Endodermal cell (in vitro differentiated cells): ENCODE measurements around the gene COQ8A. TPM values are rescaled to one million over a fixed set of nuclear protein-coding genes. Genes with fewer than 3 reads are reported as not detected.

ENCODE experiments used
- DNase-seq: peaks from one replicate; pipeline ENCODE4 v3.0.0-alpha.2; 2017
- H3K27ac ChIP-seq: 2 replicates; pipeline ENCODE4 v1.5.1; 2013; ENCODE audit warnings: mild to moderate bottlenecking, low read depth, low read length, moderate library complexity
- H3K27me3 ChIP-seq: 2 replicates; pipeline ENCODE4 v1.6.1; 2013; ENCODE audit warnings: mild to moderate bottlenecking, low read length, moderate library complexity; ENCODE audit not compliant: insufficient read depth, control insufficient read depth, poor library complexity, severe bottlenecking
- H3K36me3 ChIP-seq: 2 replicates; pipeline ENCODE4 v1.7.0; 2013; ENCODE audit warnings: mild to moderate bottlenecking, low read length, moderate library complexity; ENCODE audit not compliant: control insufficient read depth, insufficient read depth
- H3K4me1 ChIP-seq: one replicate; pipeline ENCODE4 v1.7.0; 2013; ENCODE audit warnings: low read length; ENCODE audit not compliant: control insufficient read depth, insufficient read depth
- H3K4me3 ChIP-seq: 2 replicates; pipeline ENCODE4 v1.5.1; 2013; ENCODE audit warnings: mild to moderate bottlenecking, low read length, moderate library complexity
- H3K9ac ChIP-seq: 2 replicates; pipeline ENCODE4 v1.6.1; 2013; ENCODE audit warnings: mild to moderate bottlenecking, low read length, moderate library complexity; ENCODE audit not compliant: poor library complexity, severe bottlenecking; ENCODE audit errors: extremely low read depth
- H3K9me3 ChIP-seq: 2 replicates; pipeline ENCODE4 v1.6.1; 2013; ENCODE audit warnings: mild to moderate bottlenecking, low read length, moderate library complexity; ENCODE audit not compliant: control insufficient read depth
- H3K27ac Mint-ChIP-seq: 2 replicates; pipeline ENCODE4 v1.8.0; 2020; ENCODE audit warnings: mixed read lengths
- H3K27me3 Mint-ChIP-seq: 2 replicates; pipeline ENCODE4 v1.8.0; 2021; ENCODE audit warnings: mild to moderate bottlenecking, mixed read lengths; ENCODE audit not compliant: insufficient read depth
- H3K36me3 Mint-ChIP-seq: 2 replicates; pipeline ENCODE4 v1.8.0; 2020; ENCODE audit warnings: low read depth, mixed read lengths
- H3K4me1 Mint-ChIP-seq: 2 replicates; pipeline ENCODE4 v1.8.0; 2020; ENCODE audit warnings: mixed read lengths
- H3K4me3 Mint-ChIP-seq: 2 replicates; pipeline ENCODE4 v1.8.0; 2020; ENCODE audit warnings: mild to moderate bottlenecking, moderate library complexity, mixed read lengths
- H3K9me3 Mint-ChIP-seq: 2 replicates; pipeline ENCODE4 v1.8.0; 2020; ENCODE audit warnings: mild to moderate bottlenecking, mixed read lengths
- CTCF ChIP-seq: fragments of 200-600 bp; sonication (generic); conservative IDR thresholded peaks from 2 replicates; pipeline ENCODE4 v1.5.0; 2021; ENCODE audit warnings: antibody characterized with exemption, mild to moderate bottlenecking
- WGBS, 2 experiments: methylation state at CpG; one replicate each; pipeline versions ENCODE4 v1.1.5 to v1.1.7; 2013; ENCODE audit warnings: missing lambda C conversion rate in 2 of 2, mixed read lengths in 1 of 2; ENCODE audit not compliant: insufficient coverage in 1 of 2, insufficient read length in 1 of 2; 5-methylcytosine and 5-hydroxymethylcytosine counted together
- total RNA-seq, 2 donors: library from RNA; stranded (reverse); fragmentation: NEBNext Ultra II Directional in 1 of 2; extraction: Animal tissue kit (Norgen Biotek cat#: 25700) in 1 of 2; gene quantifications; 2 replicates in 1 of 2; 3 replicates in 1 of 2; pipeline ENCODE4 v1.2.1, GENCODE V29; 2021

The COQ8A gene
- total RNA-seq, 2 donors from 2014 or later, result 6.6 to 14.9 TPM

- Mint-ChIP-seq H3K4me3 (no peak overlapping the region), H3K27me3 (no peaks in the 10 kb centered on the region), H3K36me3 (no peaks in the 10 kb centered on the region), H3K4me1 (no peaks in the 10 kb centered on the region), H3K9me3 (peaks cover 19% of the 10 kb centered on the region), H3K27ac (no peak overlapping the region)
- no peak for TF ChIP-seq CTCF
- no peak for DNase-seq
- no peak overlapping the region for H3K27ac ChIP-seq
- H3K4me3 ChIP-seq, result no peak overlapping the region
- no peaks in the 10 kb centered on the region for H3K4me1 ChIP-seq
- H3K36me3 ChIP-seq, result no peaks in the 10 kb centered on the region
- H3K9ac ChIP-seq, result no peak overlapping the region
- WGBS, 2 experiments, result 92 to 95% methylated on average over 11 to 13 of the region's 13 CpGs
- H3K27me3 ChIP-seq, result no peaks in the 10 kb centered on the region
- H3K9me3 ChIP-seq, result peaks cover 11% of the 10 kb centered on the region
Measured at GRCh38 chr1:226960944-226961765, 21.1 kb downstream of the COQ8A start.

- 92 to 93% methylated on average over 21 to 28 of the region's 28 CpGs for WGBS, 2 experiments
- TF ChIP-seq CTCF, result no peak
- Mint-ChIP-seq H3K27me3 (no peaks in the 10 kb centered on the region), H3K9me3 (peaks cover 11% of the 10 kb centered on the region), H3K4me1 (no peaks in the 10 kb centered on the region), H3K4me3 (no peak overlapping the region), H3K27ac (no peak overlapping the region), H3K36me3 (no peaks in the 10 kb centered on the region)
- Histone ChIP-seq H3K4me3 (no peak overlapping the region), H3K27me3 (no peaks in the 10 kb centered on the region), H3K36me3 (no peaks in the 10 kb centered on the region), H3K9me3 (peaks cover 11% of the 10 kb centered on the region), H3K4me1 (no peaks in the 10 kb centered on the region), H3K27ac (no peak overlapping the region), H3K9ac (no peak overlapping the region)
- no peak for DNase-seq
Measured at GRCh38 chr1:226962421-226963391, 22.6 kb downstream of the COQ8A start.

- WGBS, 2 experiments, result 91 to 94% methylated on average over 5 to 6 of the region's 6 CpGs
- H3K4me1 Mint-ChIP-seq, result no peaks in the 10 kb centered on the region
- Histone ChIP-seq H3K27ac (no peak overlapping the region), H3K4me1 (no peaks in the 10 kb centered on the region), H3K36me3 (no peaks in the 10 kb centered on the region), H3K9me3 (peaks cover 11% of the 10 kb centered on the region), H3K9ac (no peak overlapping the region), H3K27me3 (no peaks in the 10 kb centered on the region), H3K4me3 (no peak overlapping the region)
- no peak overlapping the region for H3K4me3 Mint-ChIP-seq
- no peaks in the 10 kb centered on the region for H3K27me3 Mint-ChIP-seq
- no peaks in the 10 kb centered on the region for H3K36me3 Mint-ChIP-seq
- no peak overlapping the region for H3K27ac Mint-ChIP-seq
- DNase-seq, result no peak
- peaks cover 10% of the 10 kb centered on the region for H3K9me3 Mint-ChIP-seq
- TF ChIP-seq CTCF, result no peak
Measured at GRCh38 chr1:226964068-226964425, 24.0 kb downstream of the COQ8A start.
